Measurements from ENCODE around the gene SEPTIN1.

Gene SEPTIN1

DNA sequence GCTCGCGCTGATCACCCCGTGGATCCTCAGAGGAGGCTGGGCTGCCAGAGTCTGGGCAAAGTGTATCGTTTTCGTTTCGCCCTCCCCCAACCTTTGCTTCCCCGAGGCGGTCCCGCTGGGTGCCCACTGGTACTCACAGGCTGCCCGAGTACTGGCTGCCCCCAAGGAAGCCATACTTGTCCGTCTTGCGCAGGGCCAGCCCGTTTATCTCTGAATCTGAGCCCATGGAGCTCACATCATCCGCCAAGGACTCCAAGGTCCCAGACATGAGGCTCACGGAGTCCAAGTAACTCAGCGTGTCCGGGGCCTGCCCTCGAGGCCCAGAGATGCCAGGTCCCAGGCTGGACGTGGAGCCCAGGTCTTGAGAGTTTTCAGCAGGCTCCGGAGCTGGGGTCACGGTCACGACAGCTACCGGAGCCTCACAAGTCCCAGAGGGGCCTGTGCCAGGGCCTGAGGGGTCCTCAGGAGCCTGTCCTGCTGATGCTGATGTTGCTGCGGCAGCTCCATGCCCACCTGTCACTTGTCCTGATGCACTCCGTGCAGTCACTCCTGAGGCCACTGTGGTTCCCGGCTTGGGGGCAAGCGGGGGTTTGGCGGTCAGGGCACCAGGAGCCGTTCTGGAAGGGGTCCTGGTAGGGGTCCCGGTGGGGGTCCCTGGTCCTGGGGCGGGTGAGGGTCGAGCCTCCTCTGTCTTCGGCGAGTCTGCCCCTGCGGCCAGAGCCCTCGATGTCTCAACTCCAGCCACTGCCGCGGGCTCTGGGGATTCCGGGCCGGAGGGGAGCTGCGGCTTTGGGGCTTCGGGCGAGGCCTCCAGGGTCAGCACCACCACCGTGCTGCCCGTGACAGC is 13.0 kb downstream of the SEPTIN1 start:
- TF ChIP-seq CTCF (IDR thresholded peaks at IDR 0.05; ENCODE audit: unreplicated experiment in 3 of 3): no peak
- H3K9me3 Mint-ChIP-seq: no peaks in the 10 kb centered on the region
- peaks cover 43% of the 10 kb centered on the region for H3K4me1 Mint-ChIP-seq
- peaks cover 23% of the 10 kb centered on the region for H3K36me3 Mint-ChIP-seq (ENCODE audit: low read depth)
- peak overlapping the region in 1 of 3 experiments; percentile 68 for H3K27ac Mint-ChIP-seq
- peak overlapping the region; percentile 91 to 94 (median 92) for H3K4me3 Mint-ChIP-seq
- H3K27me3 Mint-ChIP-seq (ENCODE audit: low read depth): no peaks in the 10 kb centered on the region

DNA sequence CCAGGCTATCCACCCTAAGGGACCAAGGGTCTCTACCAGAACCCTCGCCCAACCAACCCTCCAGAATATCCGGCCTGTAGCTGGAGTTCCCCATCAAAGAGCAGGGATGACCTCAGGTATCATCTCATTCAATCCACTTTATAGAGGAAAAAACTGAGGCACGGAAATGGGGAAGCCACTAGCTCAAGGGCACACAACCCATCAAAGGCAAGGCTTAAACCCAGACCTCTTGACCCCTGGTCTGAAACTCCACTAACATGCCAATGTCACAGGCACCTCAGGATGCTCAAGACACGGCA is 13.6 kb downstream of the SEPTIN1 start:
- TF ChIP-seq CTCF (IDR thresholded peaks at IDR 0.05; ENCODE audit: unreplicated experiment in 3 of 3): no peak
- Mint-ChIP-seq H3K36me3 (ENCODE audit: low read depth) (peaks cover 25% of the 10 kb centered on the region), H3K27me3 (ENCODE audit: low read depth) (no peaks in the 10 kb centered on the region), H3K9me3 (no peaks in the 10 kb centered on the region), H3K4me3 (peak overlapping the region; percentile 91 to 94 (median 92)), H3K4me1 (peaks cover 43% of the 10 kb centered on the region), H3K27ac (peak overlapping the region in 2 of 3 experiments; percentile 65 to 68)

- H3K27me3 Mint-ChIP-seq (ENCODE audit: low read depth): no peaks in the 10 kb centered on the region
- peaks cover 43% of the 10 kb centered on the region for H3K4me1 Mint-ChIP-seq
- no peaks in the 10 kb centered on the region for H3K9me3 Mint-ChIP-seq
- H3K36me3 Mint-ChIP-seq (ENCODE audit: low read depth): peaks cover 30% of the 10 kb centered on the region
- no peak for TF ChIP-seq CTCF (IDR thresholded peaks at IDR 0.05; ENCODE audit: unreplicated experiment in 3 of 3)
- H3K4me3 Mint-ChIP-seq: peak overlapping the region; percentile 91 to 94 (median 92)
- peak overlapping the region; percentile 65 to 72 (median 68) for H3K27ac Mint-ChIP-seq
Observed at GRCh38 chr16:30368122-30368791, 14.1 kb downstream of the SEPTIN1 start.

DNA sequence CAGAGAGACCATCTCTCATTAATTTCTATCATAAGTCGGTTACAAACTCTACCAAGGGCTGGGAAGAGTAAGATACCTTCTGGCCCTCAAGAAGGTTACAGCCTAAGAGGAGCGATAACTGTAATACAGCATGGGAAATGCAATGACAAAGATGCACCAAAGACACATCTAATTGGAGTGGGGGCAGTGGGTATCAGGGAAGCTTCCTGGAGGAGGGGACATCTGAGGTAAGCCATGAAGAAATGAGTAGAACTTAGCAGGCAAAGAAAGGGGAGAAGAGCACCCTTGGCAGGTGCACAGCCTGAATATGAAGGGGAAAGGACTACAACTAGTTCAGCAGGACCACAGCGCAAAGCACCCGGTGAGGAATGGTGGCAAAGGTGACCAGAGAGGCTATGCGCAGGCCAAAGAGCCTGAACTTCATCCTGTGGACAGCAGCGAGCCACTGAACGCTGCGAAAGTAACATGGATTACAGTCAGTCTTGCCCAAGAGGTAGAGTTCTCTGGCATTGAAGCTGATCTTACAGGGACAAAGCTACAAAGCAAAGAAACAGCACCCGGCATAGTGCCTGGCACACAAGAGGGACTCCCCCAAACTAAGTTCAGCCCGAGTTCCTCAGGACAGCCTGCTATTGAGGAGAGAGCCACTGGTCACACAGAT is 14.9 kb downstream of the SEPTIN1 start:
- no peaks in the 10 kb centered on the region for H3K27me3 Mint-ChIP-seq (ENCODE audit: low read depth)

DNA sequence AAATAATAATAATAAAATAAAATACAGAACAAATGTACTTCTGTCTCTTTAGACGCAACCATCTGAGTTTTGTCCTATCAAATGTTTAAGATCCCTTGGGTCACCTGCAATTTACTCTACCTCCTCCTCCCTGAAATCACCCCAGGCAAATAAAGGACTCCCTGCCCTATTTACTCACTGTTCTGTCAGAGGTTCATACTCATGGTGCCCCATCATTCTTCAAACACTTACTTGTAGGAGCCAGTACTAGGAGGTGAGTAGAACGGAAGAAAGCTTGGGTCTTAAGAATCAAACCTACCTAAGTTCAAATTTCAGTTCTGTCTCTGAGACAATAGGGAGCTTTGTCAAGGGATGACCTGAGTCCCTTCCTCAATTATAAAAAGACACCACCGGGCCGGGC is 15.8 kb downstream of the SEPTIN1 start:
- no peaks in the 10 kb centered on the region for H3K27me3 Mint-ChIP-seq (ENCODE audit: low read depth)
- no peaks in the 10 kb centered on the region for H3K9me3 Mint-ChIP-seq
- H3K27ac Mint-ChIP-seq: no peak overlapping the region
- H3K4me1 Mint-ChIP-seq: peaks cover 36% of the 10 kb centered on the region
- TF ChIP-seq CTCF (IDR thresholded peaks at IDR 0.05; ENCODE audit: unreplicated experiment in 3 of 3): no peak
- peak overlapping the region; percentile 91 to 94 (median 92) for H3K4me3 Mint-ChIP-seq
- peaks cover 39% of the 10 kb centered on the region for H3K36me3 Mint-ChIP-seq (ENCODE audit: low read depth)

More for the DNA sequence above, 14.9 kb downstream of the SEPTIN1 start:
- peak overlapping the region; percentile 91 to 94 (median 92) for H3K4me3 Mint-ChIP-seq
- H3K9me3 Mint-ChIP-seq: no peaks in the 10 kb centered on the region
- TF ChIP-seq CTCF (IDR thresholded peaks at IDR 0.05; ENCODE audit: unreplicated experiment in 3 of 3): no peak
- H3K36me3 Mint-ChIP-seq (ENCODE audit: low read depth): peaks cover 35% of the 10 kb centered on the region
- H3K27ac Mint-ChIP-seq: peak overlapping the region in 2 of 3 experiments; percentile 65 to 72
- H3K4me1 Mint-ChIP-seq: peaks cover 37% of the 10 kb centered on the region
